GM12878 (cell line): ENCODE data around the gene LETM1.

Experiments used
- EZH2 ChIP-seq: IDR thresholded peaks from 2 replicates; pipeline ENCODE4 v1.6.1; 2012; ENCODE audit warnings: low read depth, mild to moderate bottlenecking, control low read depth, inconsistent platforms, low read length, borderline replicate concordance; ENCODE audit not compliant: control insufficient read depth
- MEF2B ChIP-seq: fragments of 450-650 bp; IDR thresholded peaks from 2 replicates; pipeline ENCODE4 v1.6.1; 2018; ENCODE audit warnings: mild to moderate bottlenecking, moderate library complexity; ENCODE audit not compliant: partially characterized antibody, poor library complexity, severe bottlenecking

DNA sequence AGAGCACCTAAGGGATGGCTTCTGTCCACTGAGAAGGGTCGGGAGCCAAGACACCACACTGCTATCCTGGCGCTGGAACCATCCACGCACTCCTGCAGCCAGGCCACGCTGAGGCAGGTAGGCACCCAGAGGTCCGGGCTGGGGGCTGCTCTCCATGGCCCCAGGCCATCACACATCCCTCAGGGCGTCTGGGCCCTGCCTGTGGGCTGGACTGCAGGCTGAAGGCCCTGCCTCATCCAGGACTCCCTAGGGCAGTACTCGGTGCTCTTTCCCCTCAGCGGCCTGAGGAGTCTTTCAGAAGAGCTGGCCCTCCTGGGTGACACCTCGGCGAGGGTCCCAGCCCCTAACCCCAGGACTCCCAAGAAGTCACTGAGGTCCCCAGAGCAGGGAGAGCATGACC, 45.2 kb downstream of the LETM1 start:
- no peak for TF ChIP-seq MEF2B
- no peak for TF ChIP-seq EZH2
